Measurements from ENCODE around the gene UNC119. TPM values are rescaled to one million over a fixed set of nuclear protein-coding genes. Genes with fewer than 3 reads are reported as not detected.

The UNC119 gene
- total RNA-seq, 2 experiments from 2014 or later, result 14.2 to 14.9 TPM

- ChIA-PET POLR2A (no interaction called here), CTCF (ENCODE audit: unreplicated experiment) (interaction anchor here (0.9 kb wide), 1 partner anchor 50 kb away, joined by 3 read pairs; no protein-coding TSS in a partner anchor)
- H3K4me2 ChIP-seq (ENCODE audit: low read length), result peak overlapping the region; percentile 15; the same call in 1 of the 2 replicates
- no peak overlapping the region for H3K4me3 ChIP-seq (ENCODE audit: low read depth, low read length, poor library complexity, severe bottlenecking)
- no peak overlapping the region for H2AFZ ChIP-seq (ENCODE audit: low read length)
- H3K4me1 ChIP-seq (ENCODE audit: insufficient read depth, low read length, poor library complexity, severe bottlenecking), result peaks cover 29% of the 10 kb centered on the region
- DNase-seq (ENCODE audit: low spot score), result peak; percentile 81
- no peaks in the 10 kb centered on the region for H3K79me2 ChIP-seq (ENCODE audit: insufficient read depth, low read depth, low read length)
- intact Hi-C loops (cut with micrococcal nuclease; ENCODE audit: unreplicated experiment), result loop anchor here (2.0 kb wide), 1 partner anchor 53 kb away; no protein-coding TSS in a partner anchor
- BruUV-seq (replicated peaks), result no TSS peak
- no peaks in the 10 kb centered on the region for H3K36me3 ChIP-seq (ENCODE audit: insufficient read depth, low read length)
- no peaks in the 10 kb centered on the region for H4K20me1 ChIP-seq (ENCODE audit: insufficient read depth, low read length)
- no peaks in the 10 kb centered on the region for H3K9me3 ChIP-seq (ENCODE audit: low read length)
- H3K27ac ChIP-seq (ENCODE audit: low read depth, low read length, poor library complexity, severe bottlenecking), result no peak overlapping the region
- H3K9me2 ChIP-seq (ENCODE audit: insufficient read depth, low read length), result no peaks in the 10 kb centered on the region
- TF ChIP-seq, protein P1, sequence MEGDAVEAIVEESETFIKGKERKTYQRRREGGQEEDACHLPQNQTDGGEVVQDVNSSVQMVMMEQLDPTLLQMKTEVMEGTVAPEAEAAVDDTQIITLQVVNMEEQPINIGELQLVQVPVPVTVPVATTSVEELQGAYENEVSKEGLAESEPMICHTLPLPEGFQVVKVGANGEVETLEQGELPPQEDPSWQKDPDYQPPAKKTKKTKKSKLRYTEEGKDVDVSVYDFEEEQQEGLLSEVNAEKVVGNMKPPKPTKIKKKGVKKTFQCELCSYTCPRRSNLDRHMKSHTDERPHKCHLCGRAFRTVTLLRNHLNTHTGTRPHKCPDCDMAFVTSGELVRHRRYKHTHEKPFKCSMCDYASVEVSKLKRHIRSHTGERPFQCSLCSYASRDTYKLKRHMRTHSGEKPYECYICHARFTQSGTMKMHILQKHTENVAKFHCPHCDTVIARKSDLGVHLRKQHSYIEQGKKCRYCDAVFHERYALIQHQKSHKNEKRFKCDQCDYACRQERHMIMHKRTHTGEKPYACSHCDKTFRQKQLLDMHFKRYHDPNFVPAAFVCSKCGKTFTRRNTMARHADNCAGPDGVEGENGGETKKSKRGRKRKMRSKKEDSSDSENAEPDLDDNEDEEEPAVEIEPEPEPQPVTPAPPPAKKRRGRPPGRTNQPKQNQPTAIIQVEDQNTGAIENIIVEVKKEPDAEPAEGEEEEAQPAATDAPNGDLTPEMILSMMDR (conservative IDR thresholded peaks at IDR 0.05; ENCODE audit: low read length), result peak; percentile 97
- TF ChIP-seq EZH2phosphoT487 (IDR thresholded peaks at IDR 0.05; ENCODE audit: borderline replicate concordance, low read depth, low read length), result no peak
These were observed 4.6 kb downstream of the UNC119 start for GRCh38 chr17:28547623-28548416.

DNA sequence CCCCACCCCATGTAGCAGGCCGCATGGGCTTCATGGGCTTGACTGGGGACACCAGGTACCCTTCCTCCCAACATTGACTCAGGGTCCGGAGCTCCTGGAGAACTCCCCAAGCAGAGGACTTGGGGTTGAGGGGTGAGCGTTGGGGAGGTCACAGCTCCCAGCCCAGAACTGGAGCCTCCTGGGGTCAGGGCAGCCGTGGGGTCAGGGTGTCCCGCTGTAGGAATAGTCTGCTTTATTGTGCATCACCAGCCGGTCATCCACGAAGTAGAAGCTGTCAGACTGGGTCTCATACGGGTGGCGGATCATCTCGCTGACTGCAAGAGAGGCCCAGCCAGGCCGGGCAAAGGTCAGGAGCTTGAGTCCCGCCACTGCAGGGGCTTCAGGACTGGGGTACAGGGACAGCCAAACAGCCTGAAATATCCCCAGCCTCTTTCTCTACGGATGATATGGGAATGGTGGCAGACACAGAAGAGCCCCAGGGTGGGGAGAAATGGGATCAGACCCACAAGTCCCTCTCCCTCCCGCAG lies 5.3 kb downstream of the UNC119 start:
- BruUV-seq (replicated peaks), result no TSS peak
- Histone ChIP-seq H3K4me2 (ENCODE audit: low read length) (no peak overlapping the region; the same call in 1 of the 2 replicates), H3K4me1 (ENCODE audit: insufficient read depth, low read length, poor library complexity, severe bottlenecking) (peaks cover 27% of the 10 kb centered on the region), H2AFZ (ENCODE audit: low read length) (no peak overlapping the region), H3K4me3 (ENCODE audit: low read depth, low read length, poor library complexity, severe bottlenecking) (no peak overlapping the region), H4K20me1 (ENCODE audit: insufficient read depth, low read length) (no peaks in the 10 kb centered on the region), H3K27ac (ENCODE audit: low read depth, low read length, poor library complexity, severe bottlenecking) (no peak overlapping the region), H3K79me2 (ENCODE audit: insufficient read depth, low read depth, low read length) (no peaks in the 10 kb centered on the region), H3K9me3 (ENCODE audit: low read length) (no peaks in the 10 kb centered on the region), H3K36me3 (ENCODE audit: insufficient read depth, low read length) (no peaks in the 10 kb centered on the region), H3K9me2 (ENCODE audit: insufficient read depth, low read length) (no peaks in the 10 kb centered on the region)
- ChIA-PET CTCF (ENCODE audit: unreplicated experiment) (no interaction called here), POLR2A (interaction anchor here (0.6 kb wide), 1 partner anchor 102 kb away, joined by 5 read pairs; no protein-coding TSS in a partner anchor)
- intact Hi-C loops (cut with micrococcal nuclease; ENCODE audit: unreplicated experiment), result no loop called here
- DNase-seq (ENCODE audit: low spot score), result no peak
- TF ChIP-seq, protein P1 (conservative IDR thresholded peaks at IDR 0.05; ENCODE audit: low read length), result no peak
- no peak for TF ChIP-seq EZH2phosphoT487 (IDR thresholded peaks at IDR 0.05; ENCODE audit: borderline replicate concordance, low read depth, low read length)

Measured in OCI-LY7 (cell line).